ENCODE data around the gene ENOSF1.

The ENOSF1 gene

GRCh38 chr18:697012-697411, 15.4 kb downstream of the ENOSF1 start:
- Histone ChIP-seq H3K27me3 (ENCODE audit: low read length) (no peaks in the 10 kb centered on the region), H3K79me2 (ENCODE audit: insufficient read depth, low read length) (no peaks in the 10 kb centered on the region), H4K20me1 (ENCODE audit: low read depth, low read length) (no peaks in the 10 kb centered on the region), H3K27ac (ENCODE audit: low read depth, low read length) (no peak overlapping the region), H3K9me3 (ENCODE audit: insufficient read depth, low read length) (no peaks in the 10 kb centered on the region), H3K36me3 (ENCODE audit: low read length) (no peaks in the 10 kb centered on the region), H3F3A (ENCODE audit: insufficient read depth) (no peaks in the 10 kb centered on the region), H2AFZ (ENCODE audit: low read depth, low read length, severe bottlenecking) (no peak overlapping the region), H3K9ac (ENCODE audit: low read length) (no peak overlapping the region), H3K4me2 (ENCODE audit: low read depth, low read length, poor library complexity, severe bottlenecking) (no peak overlapping the region), H3K4me3 (ENCODE audit: insufficient read depth, low read length, poor library complexity, severe bottlenecking) (no peak overlapping the region), H3K9me2 (replicated peaks; ENCODE audit: insufficient read depth, low read length) (no peaks in the 10 kb centered on the region)
- TF ChIP-seq, protein P1, sequence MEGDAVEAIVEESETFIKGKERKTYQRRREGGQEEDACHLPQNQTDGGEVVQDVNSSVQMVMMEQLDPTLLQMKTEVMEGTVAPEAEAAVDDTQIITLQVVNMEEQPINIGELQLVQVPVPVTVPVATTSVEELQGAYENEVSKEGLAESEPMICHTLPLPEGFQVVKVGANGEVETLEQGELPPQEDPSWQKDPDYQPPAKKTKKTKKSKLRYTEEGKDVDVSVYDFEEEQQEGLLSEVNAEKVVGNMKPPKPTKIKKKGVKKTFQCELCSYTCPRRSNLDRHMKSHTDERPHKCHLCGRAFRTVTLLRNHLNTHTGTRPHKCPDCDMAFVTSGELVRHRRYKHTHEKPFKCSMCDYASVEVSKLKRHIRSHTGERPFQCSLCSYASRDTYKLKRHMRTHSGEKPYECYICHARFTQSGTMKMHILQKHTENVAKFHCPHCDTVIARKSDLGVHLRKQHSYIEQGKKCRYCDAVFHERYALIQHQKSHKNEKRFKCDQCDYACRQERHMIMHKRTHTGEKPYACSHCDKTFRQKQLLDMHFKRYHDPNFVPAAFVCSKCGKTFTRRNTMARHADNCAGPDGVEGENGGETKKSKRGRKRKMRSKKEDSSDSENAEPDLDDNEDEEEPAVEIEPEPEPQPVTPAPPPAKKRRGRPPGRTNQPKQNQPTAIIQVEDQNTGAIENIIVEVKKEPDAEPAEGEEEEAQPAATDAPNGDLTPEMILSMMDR (IDR thresholded peaks at IDR 0.05; ENCODE audit: insufficient read depth, low read length, poor library complexity, severe bottlenecking), result no peak
- TF ChIP-seq EZH2phosphoT487 (conservative IDR thresholded peaks at IDR 0.05; ENCODE audit: low read length), result no peak

GRCh38 chr18:693466-694187, 18.8 kb downstream of the ENOSF1 start:
- no peaks in the 10 kb centered on the region for H3K27me3 ChIP-seq (ENCODE audit: low read length)
- H3F3A ChIP-seq (ENCODE audit: insufficient read depth), result no peaks in the 10 kb centered on the region
- H3K79me2 ChIP-seq (ENCODE audit: insufficient read depth, low read length), result no peaks in the 10 kb centered on the region
- no peaks in the 10 kb centered on the region for H3K36me3 ChIP-seq (ENCODE audit: low read length)
- H4K20me1 ChIP-seq (ENCODE audit: low read depth, low read length), result no peaks in the 10 kb centered on the region
- H3K27ac ChIP-seq (ENCODE audit: low read depth, low read length), result no peak overlapping the region
- no peak overlapping the region for H3K4me3 ChIP-seq (ENCODE audit: insufficient read depth, low read length, poor library complexity, severe bottlenecking)
- no peak overlapping the region for H2AFZ ChIP-seq (ENCODE audit: low read depth, low read length, severe bottlenecking)
- TF ChIP-seq EZH2phosphoT487 (conservative IDR thresholded peaks at IDR 0.05; ENCODE audit: low read length), result no peak
- TF ChIP-seq, protein P1 (IDR thresholded peaks at IDR 0.05; ENCODE audit: insufficient read depth, low read length, poor library complexity, severe bottlenecking), result no peak
- no peaks in the 10 kb centered on the region for H3K9me2 ChIP-seq (replicated peaks; ENCODE audit: insufficient read depth, low read length)
- H3K4me2 ChIP-seq (ENCODE audit: low read depth, low read length, poor library complexity, severe bottlenecking), result no peak overlapping the region
- H3K9me3 ChIP-seq (ENCODE audit: insufficient read depth, low read length), result no peaks in the 10 kb centered on the region
- H3K9ac ChIP-seq (ENCODE audit: low read length), result no peak overlapping the region

- Histone ChIP-seq H3K9ac (ENCODE audit: low read length) (no peak overlapping the region), H3F3A (ENCODE audit: insufficient read depth) (no peaks in the 10 kb centered on the region), H3K27ac (ENCODE audit: low read depth, low read length) (no peak overlapping the region), H3K79me2 (ENCODE audit: insufficient read depth, low read length) (no peaks in the 10 kb centered on the region), H3K9me3 (ENCODE audit: insufficient read depth, low read length) (no peaks in the 10 kb centered on the region), H3K27me3 (ENCODE audit: low read length) (no peaks in the 10 kb centered on the region), H4K20me1 (ENCODE audit: low read depth, low read length) (no peaks in the 10 kb centered on the region), H3K4me3 (ENCODE audit: insufficient read depth, low read length, poor library complexity, severe bottlenecking) (no peak overlapping the region), H3K4me2 (ENCODE audit: low read depth, low read length, poor library complexity, severe bottlenecking) (no peak overlapping the region), H2AFZ (ENCODE audit: low read depth, low read length, severe bottlenecking) (no peak overlapping the region), H3K9me2 (replicated peaks; ENCODE audit: insufficient read depth, low read length) (no peaks in the 10 kb centered on the region), H3K36me3 (ENCODE audit: low read length) (no peaks in the 10 kb centered on the region)
- no peak for TF ChIP-seq EZH2phosphoT487 (conservative IDR thresholded peaks at IDR 0.05; ENCODE audit: low read length)
- TF ChIP-seq, protein P1 (IDR thresholded peaks at IDR 0.05; ENCODE audit: insufficient read depth, low read length, poor library complexity, severe bottlenecking), result no peak
Observed at GRCh38 chr18:692824-693223, 19.6 kb downstream of the ENOSF1 start.

Measured in SU-DHL-6 (cell line).